Stimulated activated CD4-positive, alpha-beta T cell treated with anti-CD3 and anti-CD28 coated beads, TNF-alpha, amount 100 ng/mL, for 48 hours (primary cell): ENCODE measurements around the gene SDCBP2.

Experiments
- DNase-seq, 3 donors: peaks; one replicate each; pipeline ENCODE4 v3.0.0-alpha.2; 2020; ENCODE audit warnings: low read depth in 3 of 3

SDCBP2 gene

DNA sequence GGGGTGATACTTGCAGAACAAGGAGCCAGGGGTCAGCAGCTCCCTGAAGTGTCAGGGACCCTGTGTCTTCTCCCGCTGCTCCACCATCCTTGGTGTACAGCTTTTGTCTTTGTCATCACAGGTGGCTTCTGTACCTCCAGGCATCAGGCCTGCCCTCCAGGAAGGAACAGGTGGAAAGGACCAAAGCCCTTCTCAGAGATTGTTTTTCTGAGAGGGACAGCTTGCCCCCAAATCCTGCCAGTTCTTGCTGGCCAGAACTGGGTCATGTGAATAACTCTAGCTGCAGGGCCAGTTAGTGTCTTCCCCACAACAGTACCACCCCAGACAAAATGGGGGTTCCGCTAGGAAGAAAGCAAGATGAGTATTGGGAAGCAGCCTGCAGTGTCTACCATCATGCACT is 31.5 kb downstream of the SDCBP2 start:
- no peak for DNase-seq

DNA sequence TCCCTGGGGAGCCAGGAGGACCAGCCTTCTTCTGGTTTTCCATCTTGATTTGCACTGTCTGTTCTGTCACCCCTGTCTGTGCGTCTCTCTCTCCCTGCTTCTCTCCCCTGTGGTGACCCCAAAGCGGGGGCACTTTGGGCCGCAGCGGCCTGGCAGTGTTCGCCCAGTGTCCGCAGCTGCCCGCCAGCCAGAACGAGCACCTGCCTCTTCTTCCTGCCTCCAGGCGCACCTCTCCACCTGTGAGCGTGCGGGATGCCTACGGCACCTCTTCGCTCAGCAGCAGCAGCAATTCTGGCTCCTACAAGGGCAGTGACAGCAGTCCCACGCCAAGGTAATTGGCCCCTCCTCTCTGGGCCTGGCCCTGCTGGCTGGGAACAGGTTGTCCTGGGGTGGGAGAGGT is 32.0 kb downstream of the SDCBP2 start:
- DNase-seq, result no peak

DNA sequence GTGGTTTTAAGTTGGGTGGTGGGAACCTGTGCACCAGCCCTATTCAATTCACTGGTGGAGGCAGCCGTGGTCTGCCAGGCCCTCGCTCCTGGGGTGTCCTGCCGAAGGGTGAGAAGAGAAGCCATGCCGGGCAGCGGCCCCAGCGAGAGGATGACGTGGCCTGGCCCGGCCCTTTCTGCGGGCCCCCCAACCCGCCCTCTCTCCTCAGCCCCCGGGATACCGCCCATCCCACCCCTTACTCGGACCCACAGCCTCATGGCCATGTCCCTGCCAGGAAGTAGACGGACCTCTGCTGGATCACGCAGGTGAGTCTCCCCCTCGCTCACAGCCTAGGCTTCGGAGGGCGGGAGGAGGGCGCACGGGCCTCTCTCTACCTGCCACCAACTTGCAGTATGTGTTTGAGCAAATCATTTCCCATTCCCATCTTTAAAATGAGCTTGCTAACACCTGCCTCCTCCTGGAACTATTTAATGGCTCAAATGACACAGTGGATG is 32.8 kb downstream of the SDCBP2 start:
- DNase-seq, result no peak

DNA sequence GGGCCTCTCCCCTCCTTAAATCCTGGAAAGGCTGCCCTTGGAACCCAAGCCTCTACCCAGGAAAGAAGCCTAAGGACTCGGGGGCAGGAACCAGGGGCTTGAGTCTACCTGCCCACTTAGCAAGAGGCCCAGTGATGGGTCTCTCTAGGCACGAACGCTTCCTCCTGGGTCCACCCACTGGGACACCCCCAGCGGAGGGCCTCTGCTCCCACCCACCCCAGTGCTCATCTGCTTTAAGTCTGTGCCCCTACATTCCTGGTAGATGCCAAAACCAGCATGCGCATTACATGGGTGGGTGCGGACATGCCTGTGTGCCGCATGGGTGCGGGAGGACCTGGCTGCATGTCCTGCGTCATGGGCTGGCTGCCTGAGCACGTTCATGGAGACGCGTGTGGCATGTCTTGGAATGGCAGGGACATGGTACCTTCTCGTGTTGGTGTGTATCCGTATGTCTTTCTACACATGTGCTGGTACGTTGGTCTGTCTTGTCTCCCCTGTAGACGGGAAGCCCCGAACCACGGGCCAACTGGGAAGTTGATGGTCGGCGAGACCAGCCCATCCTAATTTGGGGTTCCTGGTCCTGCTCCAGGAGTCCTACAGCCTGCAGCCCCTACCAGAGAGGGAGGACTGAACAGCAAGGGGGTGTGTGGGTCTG is 33.5 kb downstream of the SDCBP2 start:
- no peak for DNase-seq

DNA sequence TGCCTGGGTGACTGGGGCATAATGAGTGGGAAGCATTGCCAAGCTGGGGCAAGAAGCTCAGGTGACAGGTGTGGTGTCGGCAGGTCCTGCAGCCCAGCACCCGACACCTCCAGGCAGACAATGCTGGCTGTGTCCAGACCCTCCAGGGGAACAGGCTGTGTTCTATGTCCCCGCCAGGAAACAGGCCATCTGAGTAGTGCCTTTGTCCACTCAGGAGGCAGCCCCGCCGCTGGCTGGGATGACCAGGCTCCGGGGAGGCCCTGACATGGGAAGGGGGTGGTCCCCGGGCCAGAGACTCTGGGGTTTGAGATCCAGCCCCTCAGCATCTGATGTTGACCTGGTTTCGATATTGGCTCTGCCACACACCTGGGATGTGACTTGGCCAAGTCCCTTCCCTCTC is 34.4 kb downstream of the SDCBP2 start:
- DNase-seq, result no peak

DNA sequence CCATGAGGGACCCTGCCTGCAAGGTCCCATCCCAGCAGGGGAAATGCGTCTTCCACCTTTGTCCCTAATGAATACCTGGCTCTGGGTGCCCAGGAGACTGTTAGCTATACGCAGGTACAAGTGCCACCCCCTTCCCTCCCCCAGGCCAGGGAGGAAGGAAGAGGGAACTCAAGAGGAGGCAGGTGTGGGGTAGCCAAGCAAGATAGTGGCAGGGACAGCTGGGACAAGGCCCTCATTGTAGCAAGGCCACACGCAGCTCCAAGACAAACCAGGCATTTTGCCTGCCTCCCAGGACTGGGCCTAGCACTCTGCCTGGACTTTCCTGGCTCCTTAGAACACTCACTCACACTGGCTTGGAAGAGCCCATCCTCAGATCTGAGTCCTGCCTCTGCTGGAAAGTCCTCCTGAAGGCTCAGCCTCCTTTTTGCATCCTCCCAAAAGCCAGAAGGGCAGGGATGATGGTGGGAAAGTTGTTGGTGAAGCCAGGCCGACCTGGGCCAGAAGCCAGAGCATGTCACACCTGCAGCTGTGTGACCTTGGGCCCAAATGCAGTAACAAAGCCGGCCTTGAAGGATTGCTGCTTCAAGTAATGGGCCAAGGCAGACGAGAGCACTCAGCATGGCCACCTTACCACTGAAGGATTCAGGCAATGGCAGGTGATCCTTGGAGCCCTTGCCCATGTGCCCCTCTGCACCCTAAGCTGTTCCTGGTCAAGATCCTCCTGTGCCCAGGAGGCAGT is 35.1 kb downstream of the SDCBP2 start:
- no peak for DNase-seq

DNA sequence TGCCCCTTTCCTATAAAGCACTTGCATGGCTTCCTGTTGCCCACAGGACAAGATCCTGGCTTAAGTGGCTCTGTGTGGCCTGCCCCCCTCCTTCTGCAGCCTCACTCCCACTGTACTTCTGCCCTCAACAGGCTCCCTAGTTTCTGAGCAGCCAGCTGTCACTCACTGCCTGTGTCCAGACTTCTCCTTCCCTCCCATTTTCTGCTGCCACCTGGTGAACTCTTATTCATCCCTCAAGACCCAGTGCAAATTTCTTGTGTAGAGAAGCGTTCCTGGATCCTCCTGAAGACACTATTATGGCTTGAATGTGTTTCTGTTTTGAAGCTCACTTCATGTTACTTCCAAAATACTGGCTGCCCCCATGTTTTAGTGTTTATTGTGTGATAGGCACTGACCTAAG is 36.3 kb downstream of the SDCBP2 start:
- no peak for DNase-seq

DNA sequence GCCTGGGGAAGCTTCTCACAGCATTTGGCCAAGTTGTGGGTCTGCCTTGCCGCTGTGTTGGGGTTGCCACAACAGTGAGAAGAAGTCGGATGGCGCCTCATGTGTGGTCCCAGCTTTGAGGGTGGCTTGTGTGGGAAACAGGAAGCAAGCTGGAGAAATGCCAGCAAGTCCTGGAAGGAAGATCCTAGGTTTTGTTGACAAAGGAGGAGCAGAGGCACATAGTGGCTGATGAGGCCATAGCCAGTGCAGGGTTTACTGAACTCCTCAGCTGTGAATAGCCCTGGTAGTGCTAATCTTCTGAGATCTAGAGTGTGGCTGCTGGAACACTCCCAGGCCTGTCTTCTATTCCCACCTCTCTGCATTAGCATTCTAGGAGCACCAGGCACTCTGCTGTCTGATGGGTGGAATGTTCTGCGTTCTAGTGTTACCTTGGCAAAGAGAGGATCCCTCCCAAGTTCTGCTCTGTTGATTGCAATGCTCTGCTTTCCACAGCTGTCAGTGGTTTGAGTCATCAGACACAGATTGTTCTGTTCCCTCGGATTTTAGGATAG is 37.7 kb downstream of the SDCBP2 start:
- DNase-seq, result no peak

DNA sequence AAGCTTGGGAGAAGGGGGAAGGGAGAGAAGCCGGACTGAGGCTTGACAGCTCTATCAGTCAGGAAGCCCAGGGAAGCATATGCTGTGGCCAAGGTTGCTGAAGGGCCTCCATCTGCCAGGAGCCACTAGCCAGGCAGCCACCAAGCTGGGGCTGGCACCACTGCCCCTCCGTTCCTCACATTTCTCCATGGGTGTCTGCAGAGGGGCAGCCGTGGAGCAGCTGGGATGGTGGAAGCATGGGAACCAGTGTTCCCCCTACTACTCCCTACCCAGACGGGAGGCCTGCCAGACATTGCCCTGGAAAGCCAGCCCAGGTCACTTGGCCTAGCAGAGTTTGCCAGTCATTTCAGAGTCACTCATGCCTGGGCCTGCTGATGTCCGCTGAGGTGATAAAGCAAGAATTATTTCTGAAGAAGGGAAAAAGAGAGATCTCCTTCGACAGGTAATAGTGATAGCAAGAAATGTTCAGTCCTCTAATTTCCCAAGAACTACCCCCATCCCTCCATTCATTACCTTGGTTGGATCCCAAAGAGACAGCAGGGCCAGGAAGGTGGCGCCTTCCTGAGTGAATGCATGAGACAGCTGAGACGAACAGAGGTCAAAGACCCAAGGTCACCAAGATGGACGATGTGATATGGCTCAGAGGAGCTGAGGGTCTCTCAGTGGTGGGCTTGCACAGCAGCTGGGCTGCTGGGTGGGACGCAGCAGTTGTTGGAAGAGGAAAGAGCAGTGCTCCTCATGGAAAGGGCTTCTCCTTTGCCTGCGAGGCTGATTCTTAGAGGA is 41.0 kb downstream of the SDCBP2 start:
- no peak for DNase-seq

DNA sequence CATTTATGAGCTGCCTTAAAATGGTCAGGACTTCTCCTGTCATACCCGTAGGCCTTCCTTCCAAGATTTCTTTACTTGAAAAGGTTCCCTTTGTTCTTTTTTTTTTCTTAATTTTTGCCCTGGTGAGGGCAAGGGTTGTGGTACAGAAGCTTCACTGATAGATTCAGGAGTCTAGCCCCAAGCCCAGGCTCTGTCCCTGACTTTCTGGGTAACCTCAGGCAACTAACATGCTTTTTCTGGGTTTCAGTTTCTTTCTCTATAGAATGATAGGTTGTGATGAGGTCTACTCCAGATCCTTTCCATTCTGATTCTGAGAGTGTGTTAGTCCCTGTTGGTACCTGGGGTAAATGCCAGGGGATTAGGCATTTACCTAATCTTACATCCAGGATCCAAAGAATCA is 41.6 kb downstream of the SDCBP2 start:
- no peak for DNase-seq

DNA sequence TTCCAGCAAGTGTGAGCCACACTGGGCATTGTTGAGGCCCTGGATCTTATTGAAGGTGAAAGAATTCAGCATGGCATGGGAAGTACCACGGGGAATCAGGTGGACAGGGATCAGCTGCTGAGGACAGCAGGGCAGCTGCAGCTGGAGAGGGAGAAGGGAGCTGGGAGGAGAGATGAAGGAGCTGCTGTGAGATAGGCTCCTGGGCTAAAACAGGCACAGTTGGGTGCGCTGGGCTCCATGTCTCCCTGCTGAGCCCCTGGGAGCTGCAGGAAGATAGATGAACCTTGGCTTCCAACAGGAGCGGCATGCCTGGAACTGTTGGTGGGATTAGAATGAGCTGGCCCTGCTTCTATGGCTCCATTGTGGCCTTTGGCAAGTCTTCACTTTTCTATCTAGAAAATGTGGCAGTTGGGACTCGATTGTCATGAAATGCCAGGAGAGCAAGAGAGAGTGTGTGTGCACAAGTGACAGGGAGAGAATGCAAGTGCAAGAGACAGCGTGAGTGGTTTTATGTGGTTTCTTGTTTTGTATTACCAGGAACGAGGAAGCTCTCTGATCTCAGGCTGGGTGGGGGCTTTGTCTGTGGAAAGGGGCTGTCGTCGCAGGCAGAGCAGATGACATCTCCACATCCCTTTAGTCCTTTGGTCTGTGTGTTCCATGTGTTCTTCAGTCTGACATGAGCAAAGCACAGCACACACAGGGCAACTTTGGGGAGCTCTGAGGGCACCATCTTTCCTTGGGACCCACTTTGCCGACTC is 42.5 kb downstream of the SDCBP2 start:
- DNase-seq, result no peak

DNA sequence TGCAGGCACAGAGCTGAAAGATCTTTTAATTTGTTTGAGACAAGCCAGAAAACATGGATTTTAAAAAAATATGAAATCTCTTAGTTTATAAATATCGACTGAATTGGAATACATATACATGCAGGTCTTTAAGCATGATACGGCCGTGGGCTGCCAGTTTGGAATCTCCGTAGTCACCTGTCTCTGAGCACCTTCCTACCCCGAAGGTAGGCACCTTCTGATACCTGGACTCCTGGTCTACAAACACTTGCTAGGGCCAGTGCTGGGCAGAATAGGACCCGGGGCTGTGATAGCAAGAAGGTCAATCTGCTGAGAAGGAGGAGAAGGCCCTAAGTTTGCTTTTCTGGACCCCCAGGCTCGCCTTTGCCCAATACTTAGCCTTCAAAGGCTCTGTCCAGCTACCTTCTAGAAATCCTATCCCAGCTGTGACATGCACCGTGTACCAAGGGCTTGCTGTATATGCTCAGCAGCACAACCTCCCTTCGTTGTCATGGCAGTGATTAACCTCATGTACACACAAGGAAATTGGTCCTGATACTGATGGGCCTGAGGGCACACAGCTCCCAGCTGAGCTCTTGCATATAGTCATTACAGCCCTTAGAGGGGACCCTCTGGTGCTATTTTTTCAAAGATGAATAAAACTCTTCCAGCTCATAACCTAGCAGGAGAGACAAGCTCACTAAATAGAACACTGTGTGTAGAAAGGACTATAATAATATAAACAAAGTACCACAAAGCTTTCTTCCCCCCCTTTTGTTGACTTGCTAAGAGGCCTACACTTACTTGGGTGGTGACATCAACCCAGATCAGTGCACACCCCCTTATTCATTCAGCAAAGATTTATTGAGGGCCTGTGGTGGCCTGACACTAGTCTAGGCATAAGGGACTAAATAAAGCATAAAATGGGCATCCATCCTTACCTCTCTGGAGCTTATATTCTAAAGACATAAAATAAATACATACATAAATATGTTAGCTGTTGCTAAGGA is 45.1 kb downstream of the SDCBP2 start:
- no peak for DNase-seq

DNA sequence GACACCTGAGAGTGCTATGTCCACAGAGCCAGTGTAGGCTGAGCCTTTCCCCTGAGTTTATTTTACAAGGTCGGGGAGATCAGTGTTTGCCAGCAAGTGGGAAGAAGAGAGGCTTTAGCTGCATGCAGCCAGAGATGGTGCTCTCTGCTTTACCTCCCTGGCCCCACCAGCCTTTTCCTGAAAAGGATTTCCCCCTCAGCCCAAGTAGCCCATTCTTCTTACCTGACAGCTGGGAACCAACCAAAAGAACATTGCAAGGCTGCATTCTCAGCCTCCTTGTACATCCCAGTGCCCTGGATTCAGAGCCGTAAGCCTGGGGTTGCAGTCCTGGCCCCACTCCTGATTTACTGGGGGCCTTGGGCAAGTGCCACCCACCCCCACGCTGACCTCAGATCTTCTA is 46.0 kb downstream of the SDCBP2 start:
- no peak for DNase-seq

DNA sequence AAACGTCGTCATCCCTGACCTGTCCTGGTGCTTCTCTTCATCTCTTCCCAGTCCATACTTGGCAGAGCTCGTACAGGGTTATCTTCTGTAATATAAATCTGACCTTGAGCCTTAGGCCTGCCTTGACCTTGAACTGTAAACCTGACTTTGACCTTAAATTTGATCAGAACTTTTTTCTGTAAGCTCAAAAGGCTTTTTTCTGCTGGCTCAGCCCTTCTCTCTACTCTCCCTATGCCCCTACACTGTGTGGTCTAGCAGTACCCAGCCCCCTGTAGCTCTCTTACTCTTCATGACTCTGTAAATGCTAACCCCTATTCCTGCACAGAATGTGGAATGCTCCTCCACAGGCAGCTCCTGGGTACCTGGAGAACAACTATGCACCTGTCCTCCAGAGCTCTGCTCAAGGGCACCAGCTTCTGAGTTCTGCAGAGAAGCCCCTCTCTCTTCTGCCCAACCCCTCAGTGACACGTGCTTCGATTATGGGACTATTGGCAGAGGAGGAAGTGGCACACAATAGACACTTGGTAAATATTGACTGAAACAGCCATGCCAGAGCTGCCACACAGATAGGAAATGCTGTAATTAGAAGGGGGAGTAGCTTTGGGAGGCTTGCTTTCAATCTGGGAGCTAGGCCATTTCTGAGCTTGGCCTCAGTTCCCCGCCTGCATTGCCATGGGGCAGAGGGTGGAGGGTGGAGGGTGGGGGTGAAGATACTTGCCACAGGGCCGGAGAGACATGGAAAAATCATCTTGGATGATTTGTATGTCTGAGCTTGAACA is 47.5 kb downstream of the SDCBP2 start:
- DNase-seq, result no peak

DNA sequence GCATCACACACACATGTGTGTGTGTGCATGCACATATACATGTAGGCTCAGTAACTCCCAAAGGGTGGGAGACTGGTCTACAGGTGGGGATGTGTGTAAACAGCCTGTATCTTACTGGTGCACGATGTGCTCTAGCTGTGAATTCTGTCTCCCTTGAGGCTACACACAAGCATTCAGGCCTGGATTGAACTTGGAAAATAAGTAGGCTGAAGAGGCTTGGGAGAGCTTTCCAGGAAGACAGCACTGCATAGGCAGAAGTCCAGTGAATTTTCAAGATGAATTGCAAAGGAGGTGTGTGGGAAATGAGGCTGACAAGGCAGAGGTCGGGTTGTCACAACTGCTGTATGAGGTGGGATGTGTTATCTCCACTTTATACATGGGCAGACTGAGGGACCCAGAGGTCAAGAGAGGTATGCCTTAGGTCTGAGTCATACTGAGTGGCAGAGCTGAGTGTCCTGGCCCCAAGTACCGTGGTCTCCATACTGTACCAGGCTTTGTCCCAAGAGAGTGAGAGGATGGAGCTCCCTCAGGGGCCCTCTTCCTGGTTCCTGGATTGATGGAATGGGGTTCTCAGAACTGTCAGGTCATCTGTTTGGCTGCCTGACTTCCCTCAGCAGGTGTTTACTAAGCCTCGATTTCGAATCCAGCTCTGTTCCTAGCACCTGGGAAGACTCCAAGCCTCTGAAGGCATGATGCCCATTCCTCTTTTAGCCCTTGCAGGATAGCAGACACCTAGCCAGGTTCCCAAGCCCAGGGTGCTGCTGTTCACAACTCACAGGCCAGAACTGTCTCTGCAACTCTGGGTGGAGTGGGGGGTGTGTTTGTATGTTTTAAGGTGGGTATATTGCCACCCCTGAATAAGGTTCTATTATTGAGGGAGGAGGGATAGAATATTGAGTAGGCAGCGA is 48.5 kb downstream of the SDCBP2 start:
- DNase-seq, result no peak

DNA sequence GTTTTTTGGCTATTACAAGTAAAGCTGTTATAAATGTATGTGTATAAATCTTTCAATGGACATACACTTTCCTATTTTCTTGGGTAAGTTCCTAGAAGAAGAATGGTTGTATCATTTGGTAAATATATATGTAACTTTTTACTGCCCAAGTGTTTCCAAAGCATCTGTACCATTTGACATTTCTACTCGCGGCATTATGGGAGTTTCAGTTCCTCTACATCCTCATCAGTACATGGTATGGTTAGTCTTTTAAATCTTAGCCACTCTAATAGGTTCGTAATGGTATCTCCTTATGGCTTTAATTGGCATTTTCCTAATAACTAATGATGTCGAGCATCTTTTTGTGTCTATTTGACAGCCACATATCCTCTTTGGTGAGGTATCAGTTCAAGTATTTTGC is 49.9 kb downstream of the SDCBP2 start:
- DNase-seq, result no peak

DNA sequence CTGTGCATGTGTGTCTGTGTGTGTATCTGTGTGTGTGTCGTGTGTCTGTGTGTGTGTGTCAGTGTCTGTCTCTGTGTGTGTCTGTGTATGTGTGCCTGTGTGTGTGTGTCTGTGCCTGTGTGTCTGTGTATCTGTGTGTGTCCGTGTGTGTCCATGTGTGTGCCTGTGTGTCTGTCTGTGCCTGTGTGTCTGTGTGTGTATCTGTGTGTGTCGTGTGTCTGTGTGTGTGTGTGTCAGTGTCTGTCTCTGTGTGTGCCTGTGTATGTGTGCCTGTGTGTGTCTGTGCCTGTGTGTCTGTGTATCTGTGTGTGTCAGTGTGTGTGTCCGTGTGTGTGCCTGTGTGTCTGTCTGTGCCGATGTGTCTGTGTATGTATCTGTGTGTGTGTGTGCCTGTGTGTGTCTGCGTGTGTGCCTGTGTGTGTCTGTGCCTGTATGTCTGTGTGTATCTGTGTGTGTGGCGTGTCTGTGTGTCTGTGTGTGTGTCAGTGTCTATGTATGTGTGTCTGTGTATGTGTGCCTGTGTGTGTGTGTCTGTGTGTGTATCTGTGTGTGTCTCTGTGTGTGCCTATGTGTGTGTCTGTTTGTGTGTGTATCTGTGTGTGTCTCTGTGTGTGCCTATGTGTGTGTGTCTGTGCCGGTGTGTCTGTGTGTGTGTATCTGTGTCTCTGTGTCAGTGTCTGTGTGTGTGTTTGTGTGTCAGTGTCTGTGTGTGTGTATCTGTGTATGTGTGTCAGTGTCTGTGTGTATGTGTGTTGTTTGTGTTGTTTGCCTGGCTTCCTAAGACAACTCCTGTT is 51.2 kb downstream of the SDCBP2 start:
- DNase-seq, result no peak

DNA sequence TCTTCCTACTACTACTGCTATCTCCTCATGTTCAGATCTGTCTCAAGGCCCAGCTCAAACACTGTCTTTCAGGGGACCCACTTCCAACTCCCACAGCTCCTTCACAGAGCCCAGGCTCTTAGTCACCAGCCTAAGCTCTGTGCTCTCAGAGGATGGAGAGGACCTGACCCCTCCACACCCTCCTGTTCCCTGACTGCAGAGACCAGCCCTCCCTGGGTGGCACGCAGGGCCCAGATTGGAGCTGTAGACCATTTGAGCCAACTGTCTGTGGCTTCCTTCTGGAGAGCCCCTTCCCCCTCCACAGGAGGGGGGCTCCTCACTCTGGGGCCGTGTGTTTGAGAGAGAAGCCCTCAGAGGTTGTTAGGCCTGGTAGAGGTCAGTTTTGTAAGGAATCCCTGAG is 53.0 kb downstream of the SDCBP2 start:
- no peak for DNase-seq
